IPS DF 6.9 (cell line): Measurements from ENCODE around the gene WDR37.
"Not testable (repeated sequence)": the region's sequence is repeated elsewhere in the genome, so short reads cannot be mapped to it uniquely, and the experiment has no call there.

Experiments
- DNase-seq: peaks from one replicate; pipeline ENCODE4 v3.0.0-alpha.2; 2013; ENCODE audit warnings: low read depth, low spot score
- H3K27ac ChIP-seq: one replicate; pipeline ENCODE4 v1.5.1; 2013; ENCODE audit warnings: low read length, control low read depth
- H3K27me3 ChIP-seq: 2 replicates; pipeline ENCODE4 v1.6.1; 2013; ENCODE audit warnings: mild to moderate bottlenecking, low read length; ENCODE audit not compliant: control insufficient read depth, insufficient read depth
- H3K36me3 ChIP-seq: 2 replicates; pipeline ENCODE4 v1.6.1; 2013; ENCODE audit warnings: low read length; ENCODE audit not compliant: control insufficient read depth, insufficient read depth
- H3K4me1 ChIP-seq: 2 replicates; pipeline ENCODE4 v1.6.1; 2013; ENCODE audit warnings: low read length; ENCODE audit not compliant: control insufficient read depth, insufficient read depth
- H3K4me3 ChIP-seq: 2 replicates; pipeline ENCODE4 v1.5.1; 2013; ENCODE audit warnings: mild to moderate bottlenecking, low read length
- H3K9me3 ChIP-seq: 2 replicates; pipeline ENCODE4 v1.6.1; 2013; ENCODE audit warnings: low read length, inconsistent platforms; ENCODE audit not compliant: control insufficient read depth, insufficient read depth
- WGBS: extraction: QIAGEN DNeasy Blood & Tissue Kit; methylation state at CpG from one replicate; pipeline ENCODE4 v1.1.7; 2013; ENCODE audit warnings: mixed read lengths, missing lambda C conversion rate; ENCODE audit not compliant: insufficient read length, insufficient coverage; 5-methylcytosine and 5-hydroxymethylcytosine counted together

The WDR37 gene

GRCh38 chr10:1155791-1156615, 99.8 kb downstream of the WDR37 start:
- WGBS = no CpG with 5 or more reads among the region's 20 CpGs

GRCh38 chr10:1156616-1156886, 100.4 kb downstream of the WDR37 start:
- WGBS = no CpG with 5 or more reads among the region's 8 CpGs
- no peak for DNase-seq
- no peaks in the 10 kb centered on the region for H3K9me3 ChIP-seq
- H3K4me3 ChIP-seq = no peak overlapping the region
- no peaks in the 10 kb centered on the region for H3K36me3 ChIP-seq
- H3K27ac ChIP-seq = no peak overlapping the region
- no peaks in the 10 kb centered on the region for H3K27me3 ChIP-seq
- H3K4me1 ChIP-seq = no peaks in the 10 kb centered on the region

More at GRCh38 chr10:1155791-1156615, 99.8 kb downstream of the WDR37 start:
- Histone ChIP-seq H3K27ac (no peak overlapping the region), H3K9me3 (no peaks in the 10 kb centered on the region), H3K4me1 (no peaks in the 10 kb centered on the region), H3K36me3 (no peaks in the 10 kb centered on the region), H3K4me3 (no peak overlapping the region), H3K27me3 (no peaks in the 10 kb centered on the region)
- no peak for DNase-seq

GRCh38 chr10:1156921-1157614, 100.9 kb downstream of the WDR37 start:
- no peaks in the 10 kb centered on the region for H3K9me3 ChIP-seq
- H3K27ac ChIP-seq = no peak overlapping the region
- no peaks in the 10 kb centered on the region for H3K36me3 ChIP-seq
- no peaks in the 10 kb centered on the region for H3K4me1 ChIP-seq
- H3K27me3 ChIP-seq = no peaks in the 10 kb centered on the region
- WGBS = no CpG with 5 or more reads among the region's 17 CpGs
- H3K4me3 ChIP-seq = no peak overlapping the region
- no peak for DNase-seq

GRCh38 chr10:1157615-1157933, 101.4 kb downstream of the WDR37 start:
- Histone ChIP-seq H3K27me3 (no peaks in the 10 kb centered on the region), H3K36me3 (no peaks in the 10 kb centered on the region), H3K9me3 (no peaks in the 10 kb centered on the region), H3K4me1 (no peaks in the 10 kb centered on the region), H3K4me3 (no peak overlapping the region), H3K27ac (no peak overlapping the region)
- DNase-seq = no peak
- WGBS = no CpG with 5 or more reads among the region's 4 CpGs

- 100% methylated on average over 1 of the region's 12 CpGs for WGBS
These were observed 101.9 kb downstream of the WDR37 start for GRCh38 chr10:1158066-1158465.

GRCh38 chr10:1158536-1158935, 102.4 kb downstream of the WDR37 start:
- H3K9me3 ChIP-seq, H3K27ac ChIP-seq, DNase-seq, H3K4me1 ChIP-seq, H3K36me3 ChIP-seq, H3K4me3 ChIP-seq, H3K27me3 ChIP-seq: not testable (repeated sequence)
- WGBS = no CpG with 5 or more reads among the region's 10 CpGs

More at GRCh38 chr10:1158066-1158465, 101.9 kb downstream of the WDR37 start:
- no peak for DNase-seq
- H3K27me3 ChIP-seq = no peaks in the 10 kb centered on the region
- H3K4me3 ChIP-seq = no peak overlapping the region
- no peaks in the 10 kb centered on the region for H3K9me3 ChIP-seq
- no peaks in the 10 kb centered on the region for H3K4me1 ChIP-seq
- H3K36me3 ChIP-seq = no peaks in the 10 kb centered on the region
- no peak overlapping the region for H3K27ac ChIP-seq

- WGBS = no CpG with 5 or more reads among the region's 59 CpGs
- no peaks in the 10 kb centered on the region for H3K4me1 ChIP-seq
These were observed 103.2 kb downstream of the WDR37 start for GRCh38 chr10:1159131-1160061.

GRCh38 chr10:1160561-1161314, 104.6 kb downstream of the WDR37 start:
- DNase-seq = no peak
- Histone ChIP-seq H3K4me1 (no peaks in the 10 kb centered on the region), H3K9me3 (no peaks in the 10 kb centered on the region), H3K27ac (no peak overlapping the region), H3K27me3 (no peaks in the 10 kb centered on the region), H3K4me3 (no peak overlapping the region), H3K36me3 (no peaks in the 10 kb centered on the region)
- no CpG with 5 or more reads among the region's 25 CpGs for WGBS

More at GRCh38 chr10:1159131-1160061, 103.2 kb downstream of the WDR37 start:
- no peak for DNase-seq
- no peak overlapping the region for H3K27ac ChIP-seq
- no peaks in the 10 kb centered on the region for H3K36me3 ChIP-seq
- H3K4me3 ChIP-seq = no peak overlapping the region
- no peaks in the 10 kb centered on the region for H3K9me3 ChIP-seq
- H3K27me3 ChIP-seq = no peaks in the 10 kb centered on the region

GRCh38 chr10:1161315-1161673, 105.1 kb downstream of the WDR37 start:
- WGBS = no CpG with 5 or more reads among the region's 5 CpGs
- not testable (repeated sequence) for DNase-seq

More at GRCh38 chr10:1161315-1161673, 105.1 kb downstream of the WDR37 start:
- H3K27me3 ChIP-seq, H3K4me3 ChIP-seq, H3K4me1 ChIP-seq, H3K9me3 ChIP-seq, H3K27ac ChIP-seq, H3K36me3 ChIP-seq: not testable (repeated sequence)
